ENCODE results near the gene VCAN. TPM values are rescaled to one million over a fixed set of nuclear protein-coding genes. Genes with fewer than 3 reads are reported as not detected.

Gene VCAN
- total and polyA plus RNA-seq, 2 donors: 30.0 to 435 TPM

GRCh38 chr5:83446253-83446947 is 25.1 kb upstream of the VCAN start:
- 67% methylated on average over 4 of the region's 4 CpGs for WGBS
- no peak overlapping the region for H3K27ac ChIP-seq (ENCODE audit: low read depth)
- no peaks in the 10 kb centered on the region for H3K36me3 ChIP-seq (ENCODE audit: insufficient read depth)
- H3K4me3 ChIP-seq (ENCODE audit: low read depth, low read length): no peak overlapping the region
- DNase-seq (ENCODE audit: extremely low spot score): no peak
- no peaks in the 10 kb centered on the region for H3K4me1 ChIP-seq (ENCODE audit: insufficient read depth)

- 89% methylated on average over 1 of the region's 1 CpG for WGBS
- no peak overlapping the region for H3K4me3 ChIP-seq (ENCODE audit: low read depth, low read length)
Measured at GRCh38 chr5:83447533-83447932, 24.0 kb upstream of the VCAN start.

GRCh38 chr5:83450183-83450966 is 21.2 kb upstream of the VCAN start:
- Histone ChIP-seq H3K27ac (ENCODE audit: low read depth) (no peak overlapping the region), H3K4me1 (ENCODE audit: insufficient read depth) (no peaks in the 10 kb centered on the region), H3K4me3 (ENCODE audit: low read depth, low read length) (no peak overlapping the region), H3K36me3 (ENCODE audit: insufficient read depth) (no peaks in the 10 kb centered on the region)
- DNase-seq (ENCODE audit: extremely low spot score): no peak
- WGBS: 69% methylated on average over 4 of the region's 4 CpGs

More at GRCh38 chr5:83447533-83447932, 24.0 kb upstream of the VCAN start:
- no peaks in the 10 kb centered on the region for H3K36me3 ChIP-seq (ENCODE audit: insufficient read depth)
- no peak for DNase-seq (ENCODE audit: extremely low spot score)
- no peaks in the 10 kb centered on the region for H3K4me1 ChIP-seq (ENCODE audit: insufficient read depth)
- H3K27ac ChIP-seq (ENCODE audit: low read depth): no peak overlapping the region

GRCh38 chr5:83450967-83451248 is 20.6 kb upstream of the VCAN start:
- no peaks in the 10 kb centered on the region for H3K4me1 ChIP-seq (ENCODE audit: insufficient read depth)
- no peaks in the 10 kb centered on the region for H3K36me3 ChIP-seq (ENCODE audit: insufficient read depth)
- H3K27ac ChIP-seq (ENCODE audit: low read depth): no peak overlapping the region
- no peak overlapping the region for H3K4me3 ChIP-seq (ENCODE audit: low read depth, low read length)
- no peak for DNase-seq (ENCODE audit: extremely low spot score)

GRCh38 chr5:83451955-83452354 is 19.6 kb upstream of the VCAN start:
- Histone ChIP-seq H3K27ac (ENCODE audit: low read depth) (no peak overlapping the region), H3K4me3 (ENCODE audit: low read depth, low read length) (no peak overlapping the region), H3K36me3 (ENCODE audit: insufficient read depth) (no peaks in the 10 kb centered on the region), H3K4me1 (ENCODE audit: insufficient read depth) (no peaks in the 10 kb centered on the region)
- DNase-seq (ENCODE audit: extremely low spot score): no peak

- 79% methylated on average over 1 of the region's 1 CpG for WGBS
- Histone ChIP-seq H3K36me3 (ENCODE audit: insufficient read depth) (no peaks in the 10 kb centered on the region), H3K4me3 (ENCODE audit: low read depth, low read length) (no peak overlapping the region), H3K4me1 (ENCODE audit: insufficient read depth) (no peaks in the 10 kb centered on the region), H3K27ac (ENCODE audit: low read depth) (no peak overlapping the region)
- no peak for DNase-seq (ENCODE audit: extremely low spot score)
Measured at GRCh38 chr5:83453937-83454336, 17.6 kb upstream of the VCAN start.

GRCh38 chr5:83464261-83464660 is 7.3 kb upstream of the VCAN start:
- Histone ChIP-seq H3K36me3 (ENCODE audit: insufficient read depth) (no peaks in the 10 kb centered on the region), H3K27ac (ENCODE audit: low read depth) (no peak overlapping the region), H3K4me1 (ENCODE audit: insufficient read depth) (no peaks in the 10 kb centered on the region), H3K4me3 (ENCODE audit: low read depth, low read length) (no peak overlapping the region)
- WGBS: 80% methylated on average over 3 of the region's 3 CpGs
- DNase-seq (ENCODE audit: extremely low spot score): no peak

GRCh38 chr5:83467371-83468035 is 4.0 kb upstream of the VCAN start:
- no peaks in the 10 kb centered on the region for H3K36me3 ChIP-seq (ENCODE audit: insufficient read depth)
- no peak for DNase-seq (ENCODE audit: extremely low spot score)
- H3K27ac ChIP-seq (ENCODE audit: low read depth): no peak overlapping the region
- no peaks in the 10 kb centered on the region for H3K4me1 ChIP-seq (ENCODE audit: insufficient read depth)
- H3K4me3 ChIP-seq (ENCODE audit: low read depth, low read length): no peak overlapping the region
- WGBS: 46% methylated on average over 9 of the region's 9 CpGs

GRCh38 chr5:83469075-83469474 is 2.5 kb upstream of the VCAN start:
- Histone ChIP-seq H3K4me1 (ENCODE audit: insufficient read depth) (no peaks in the 10 kb centered on the region), H3K27ac (ENCODE audit: low read depth) (no peak overlapping the region), H3K4me3 (ENCODE audit: low read depth, low read length) (no peak overlapping the region), H3K36me3 (ENCODE audit: insufficient read depth) (no peaks in the 10 kb centered on the region)
- no peak for DNase-seq (ENCODE audit: extremely low spot score)

- Histone ChIP-seq H3K36me3 (ENCODE audit: insufficient read depth) (no peaks in the 10 kb centered on the region), H3K4me1 (ENCODE audit: insufficient read depth) (no peaks in the 10 kb centered on the region), H3K4me3 (ENCODE audit: low read depth, low read length) (peak overlapping the region; percentile 11), H3K27ac (ENCODE audit: low read depth) (no peak overlapping the region)
- WGBS: 24% methylated on average over 15 of the region's 15 CpGs
- DNase-seq (ENCODE audit: extremely low spot score): no peak
Measured at GRCh38 chr5:83470526-83471404, 779 bp upstream of the VCAN start.

GRCh38 chr5:83472213-83472507 is 616 bp downstream of the VCAN start:
- Histone ChIP-seq H3K36me3 (ENCODE audit: insufficient read depth) (no peaks in the 10 kb centered on the region), H3K4me3 (ENCODE audit: low read depth, low read length) (peak overlapping the region; percentile 11), H3K27ac (ENCODE audit: low read depth) (no peak overlapping the region), H3K4me1 (ENCODE audit: insufficient read depth) (no peaks in the 10 kb centered on the region)
- WGBS: 2% methylated on average over 5 of the region's 5 CpGs
- DNase-seq (ENCODE audit: extremely low spot score): no peak

GRCh38 chr5:83472508-83473345 is 1.2 kb downstream of the VCAN start:
- H3K4me1 ChIP-seq (ENCODE audit: insufficient read depth): no peaks in the 10 kb centered on the region
- no peak for DNase-seq (ENCODE audit: extremely low spot score)
- no peak overlapping the region for H3K27ac ChIP-seq (ENCODE audit: low read depth)
- peak overlapping the region; percentile 4 for H3K4me3 ChIP-seq (ENCODE audit: low read depth, low read length)
- H3K36me3 ChIP-seq (ENCODE audit: insufficient read depth): no peaks in the 10 kb centered on the region
- WGBS: under 1% methylated on average over 54 of the region's 54 CpGs

Data from urinary bladder (tissue), 4 donors.